Measurements from ENCODE around the gene KLHL35.
"Not testable (repeated sequence)": the region's sequence is repeated elsewhere in the genome, so short reads cannot be mapped to it uniquely, and the experiment has no call there.

The KLHL35 gene

DNA sequence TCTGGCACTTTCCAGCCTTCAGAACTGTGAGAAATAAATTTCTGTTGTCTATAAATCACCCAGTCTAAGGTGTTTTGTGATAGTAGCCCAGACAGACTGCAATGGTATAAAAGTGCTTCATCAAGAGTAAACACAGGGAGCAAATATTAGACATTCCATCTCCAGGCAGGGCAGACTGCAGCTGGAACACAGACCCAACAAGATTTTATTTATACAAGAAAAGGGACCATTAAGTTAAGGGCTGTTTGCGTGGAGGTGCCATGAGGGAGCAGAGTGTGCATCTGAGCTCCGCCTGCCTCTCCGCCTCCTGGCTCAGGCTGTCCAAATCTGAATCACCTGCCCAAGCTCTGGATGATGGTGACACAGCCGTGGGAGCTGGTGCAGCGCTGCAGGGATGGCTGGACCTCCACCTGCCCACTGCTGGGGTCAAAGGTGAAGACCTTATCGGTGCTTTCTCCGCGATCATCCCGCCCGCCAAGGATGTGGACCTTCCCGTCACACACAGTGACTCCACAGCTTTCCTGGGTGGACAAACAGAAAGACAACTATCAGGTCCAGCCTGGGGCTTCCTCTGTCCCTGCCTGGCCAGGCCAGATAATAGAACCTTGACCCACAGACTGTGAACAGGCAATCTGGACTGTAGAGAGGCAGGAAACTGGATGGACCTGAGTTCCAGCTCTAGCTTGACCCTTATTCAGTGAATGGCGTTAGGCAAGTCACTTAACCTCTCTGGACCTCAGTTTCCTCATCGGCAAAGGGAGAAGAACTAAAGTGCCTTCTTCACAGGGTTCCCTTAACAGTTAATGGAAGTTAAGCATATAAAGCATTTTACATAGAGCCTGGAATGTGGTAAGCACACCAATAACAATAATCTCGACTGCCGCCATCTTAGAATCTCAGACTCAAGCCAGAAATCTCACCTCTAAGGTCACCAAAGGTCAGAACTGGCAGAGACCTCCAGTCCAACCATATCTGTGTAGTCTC is 10.5 kb downstream of the KLHL35 start:
- no peak for DNase-seq

DNA sequence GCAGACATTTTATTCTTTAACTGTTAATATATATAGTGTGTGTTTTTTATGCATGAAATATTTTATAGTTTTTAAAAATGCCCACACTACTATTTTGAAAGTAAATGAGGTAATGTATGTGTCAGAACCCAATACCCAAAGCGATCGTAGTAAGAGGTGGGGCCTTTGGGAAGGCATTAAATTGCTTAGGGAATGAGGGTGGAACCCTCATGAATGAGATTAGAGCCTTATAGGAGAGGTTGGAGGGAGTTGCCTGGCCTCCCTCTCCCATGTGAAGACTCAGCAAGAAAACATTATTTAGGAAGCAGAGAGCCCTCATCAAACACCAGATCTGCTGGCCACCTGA is 11.1 kb downstream of the KLHL35 start:
- DNase-seq: no peak

DNA sequence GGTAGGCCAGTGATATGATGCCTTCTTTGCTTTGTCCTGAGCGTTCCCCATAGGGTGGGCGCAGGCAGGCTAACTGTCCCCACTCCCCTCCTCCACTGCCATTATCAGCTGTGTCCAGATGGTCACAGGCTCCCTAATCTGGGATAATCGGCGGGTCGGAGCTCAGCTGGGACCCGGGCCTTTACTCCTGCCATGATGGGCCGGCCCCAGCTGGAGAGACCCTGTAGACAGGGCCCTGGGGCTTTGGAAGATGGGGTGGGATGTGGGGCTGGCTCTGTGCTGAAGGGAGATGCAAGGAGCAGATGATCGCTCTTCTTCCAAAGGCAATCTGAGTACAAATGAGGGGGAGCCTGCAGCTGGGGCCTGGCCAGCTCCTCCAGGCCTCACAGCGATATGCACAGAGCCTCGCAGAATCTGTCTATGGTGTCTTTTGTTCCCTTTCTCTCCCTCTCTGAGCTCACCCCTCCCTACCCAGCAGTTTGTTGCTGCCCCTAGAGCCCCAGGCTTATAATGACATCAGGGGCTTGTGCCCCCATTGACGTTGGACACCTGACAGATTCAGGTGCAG is 11.9 kb downstream of the KLHL35 start:
- DNase-seq: no peak

DNA sequence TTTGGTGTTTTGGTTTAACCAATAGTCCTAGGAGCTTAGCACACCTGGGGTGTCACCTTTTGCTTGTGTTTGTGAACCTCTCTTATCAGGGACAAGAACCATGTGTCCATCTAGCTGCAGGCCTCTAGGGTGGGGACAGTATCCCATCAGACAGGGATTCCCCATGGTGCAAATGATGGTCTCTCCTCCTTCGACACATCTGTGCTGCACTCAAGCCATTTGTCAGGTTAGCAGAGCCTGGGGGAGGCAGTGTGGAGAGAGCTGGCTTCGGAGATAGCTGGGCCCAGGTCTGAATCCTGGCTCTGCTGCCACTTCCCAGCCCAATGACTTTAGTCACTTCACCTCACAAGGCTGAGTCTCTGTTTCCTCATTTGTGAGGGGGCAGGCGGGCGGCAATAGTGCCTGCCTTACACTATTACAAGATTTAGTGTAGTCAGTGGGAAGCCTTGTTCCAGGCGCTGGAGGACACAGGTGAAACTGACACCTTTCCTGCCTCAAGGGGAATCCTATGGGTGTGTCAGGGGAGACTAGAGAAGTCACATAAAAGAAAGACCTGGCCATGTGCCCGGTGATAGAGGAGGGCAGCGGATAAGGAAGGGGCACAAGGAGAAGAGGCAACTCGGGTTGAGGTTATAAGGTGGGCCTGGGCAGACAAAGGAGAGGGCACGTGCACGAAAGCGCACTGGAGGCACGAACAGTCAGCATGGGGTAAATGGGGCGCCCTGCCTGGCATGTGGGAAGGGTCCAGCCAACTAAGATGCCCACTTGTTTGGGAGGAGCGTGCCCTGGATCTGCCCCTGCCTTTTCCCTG is 12.6 kb downstream of the KLHL35 start:
- DNase-seq: no peak

DNA sequence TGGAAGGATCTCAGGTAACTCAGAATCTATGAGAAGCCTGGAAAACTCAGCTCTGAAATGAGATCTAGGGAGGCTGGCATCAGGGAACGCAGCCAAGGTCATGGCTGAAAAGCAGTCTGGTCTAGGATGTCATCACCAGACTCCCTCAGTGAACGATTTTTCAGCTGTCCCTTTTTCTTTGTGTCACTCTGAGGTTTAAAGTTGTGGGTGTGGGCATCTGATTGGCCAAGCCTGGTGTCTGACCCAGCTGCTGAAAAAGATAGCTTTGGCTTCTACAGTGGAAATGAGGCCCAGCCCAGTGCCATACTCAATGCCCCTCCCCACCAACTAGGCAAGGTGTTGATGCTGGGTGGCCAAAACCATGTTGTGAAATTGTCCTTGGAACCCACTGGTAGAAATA is 19.1 kb downstream of the KLHL35 start:
- no peak for DNase-seq

DNA sequence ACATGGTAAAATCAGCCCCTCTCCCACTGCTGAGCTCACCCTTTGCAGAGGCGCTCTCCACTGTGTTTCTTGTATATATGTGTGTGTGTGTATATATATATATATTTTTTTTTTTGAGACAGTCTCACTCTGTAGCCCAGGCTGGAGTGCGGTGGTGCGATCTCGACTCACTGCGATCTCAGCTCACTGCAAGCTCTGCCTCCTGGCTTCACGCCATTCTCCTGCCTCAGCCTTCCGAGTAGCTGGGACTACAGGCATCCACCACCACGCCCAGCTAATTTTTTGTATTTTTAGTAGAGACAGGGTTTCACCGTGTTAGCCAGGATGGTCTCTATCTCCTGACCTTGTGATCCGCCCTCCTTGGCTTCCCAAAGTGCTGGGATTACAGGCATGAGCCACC is 19.9 kb downstream of the KLHL35 start:
- DNase-seq: not testable (repeated sequence)

DNA sequence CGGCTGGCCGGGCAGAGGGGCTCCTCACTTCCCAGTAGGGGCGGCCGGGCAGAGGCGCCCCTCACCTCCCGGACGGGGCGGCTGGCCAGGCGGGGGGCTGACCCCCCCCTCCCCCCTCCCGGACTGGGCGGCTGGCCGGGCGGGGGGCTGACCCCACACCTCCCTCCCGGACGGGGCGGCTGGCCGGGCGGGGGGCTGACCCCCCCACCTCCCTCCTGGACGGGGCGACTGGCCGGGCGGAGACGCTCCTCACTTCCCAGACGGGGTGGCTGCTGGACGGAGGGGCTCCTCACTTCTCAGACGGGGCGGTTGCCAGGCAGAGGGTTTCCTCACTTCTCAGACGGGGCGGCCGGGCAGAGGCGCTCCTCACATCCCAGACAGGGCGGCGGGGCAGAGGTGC is 23.0 kb downstream of the KLHL35 start:
- not testable (repeated sequence) for DNase-seq

DNA sequence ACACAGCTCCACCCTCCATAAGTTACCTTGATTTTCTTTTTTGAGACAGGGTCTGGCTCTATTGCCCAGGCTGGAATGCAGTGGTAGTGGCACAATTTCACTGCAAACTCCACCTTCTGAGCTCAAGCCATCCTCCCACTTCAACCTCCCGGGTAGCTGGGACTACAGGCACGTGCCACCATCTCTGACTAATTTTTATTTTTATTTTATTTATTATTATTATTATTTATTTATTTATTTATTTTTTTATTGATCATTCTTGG is 24.1 kb downstream of the KLHL35 start:
- no peak for DNase-seq

DNA sequence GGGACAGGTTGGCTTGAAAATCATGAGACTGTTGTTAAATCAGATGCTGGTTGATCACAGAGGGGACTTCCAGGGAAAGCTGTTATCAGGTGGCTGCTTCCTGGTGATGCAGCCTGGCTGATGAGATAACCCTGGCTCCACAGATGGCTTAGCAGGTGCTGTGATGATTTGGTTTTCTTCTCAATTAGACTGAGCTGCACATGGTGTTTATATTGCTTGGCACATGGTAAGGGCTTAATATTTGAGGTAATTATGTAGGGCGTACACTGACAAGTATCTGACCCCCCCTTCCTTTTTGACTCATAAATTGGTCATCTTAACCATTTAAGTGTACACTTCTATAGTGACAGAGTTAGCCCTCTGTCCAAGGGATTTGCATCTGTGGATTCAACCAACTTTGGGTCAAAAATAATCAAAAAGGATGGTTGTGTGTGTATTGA is 26.6 kb downstream of the KLHL35 start:
- peak in 1 of 2 donors; percentile 28 for DNase-seq

DNA sequence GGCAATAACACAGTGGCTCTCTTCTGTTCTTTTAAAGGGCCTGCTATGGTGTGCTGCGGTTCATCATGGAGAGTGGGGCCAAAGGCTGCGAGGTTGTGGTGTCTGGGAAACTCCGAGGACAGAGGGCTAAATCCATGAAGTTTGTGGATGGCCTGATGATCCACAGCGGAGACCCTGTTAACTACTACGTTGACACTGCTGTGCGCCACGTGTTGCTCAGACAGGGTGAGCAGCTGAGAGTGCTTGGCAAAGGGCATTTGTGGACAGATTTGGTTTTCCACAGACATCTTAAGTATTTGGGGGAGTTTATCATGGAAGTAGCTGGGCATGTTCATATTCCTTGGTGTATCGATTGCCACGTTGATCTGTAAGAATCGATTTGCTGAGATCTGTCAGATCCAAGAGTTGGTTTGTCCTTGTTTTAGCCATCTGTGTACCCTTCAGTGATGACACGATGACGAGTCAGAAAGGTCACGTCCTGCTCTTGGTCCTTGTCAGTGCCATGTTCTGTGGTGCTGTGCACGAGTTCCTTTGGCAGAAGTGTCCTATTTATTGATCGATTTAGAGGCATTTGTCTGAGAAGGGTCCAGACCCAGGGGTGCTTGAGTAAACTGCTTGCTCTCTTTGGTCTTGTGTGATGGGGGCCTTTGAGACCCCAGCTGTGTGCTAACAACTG is 28.9 kb downstream of the KLHL35 start:
- no peak for DNase-seq

DNA sequence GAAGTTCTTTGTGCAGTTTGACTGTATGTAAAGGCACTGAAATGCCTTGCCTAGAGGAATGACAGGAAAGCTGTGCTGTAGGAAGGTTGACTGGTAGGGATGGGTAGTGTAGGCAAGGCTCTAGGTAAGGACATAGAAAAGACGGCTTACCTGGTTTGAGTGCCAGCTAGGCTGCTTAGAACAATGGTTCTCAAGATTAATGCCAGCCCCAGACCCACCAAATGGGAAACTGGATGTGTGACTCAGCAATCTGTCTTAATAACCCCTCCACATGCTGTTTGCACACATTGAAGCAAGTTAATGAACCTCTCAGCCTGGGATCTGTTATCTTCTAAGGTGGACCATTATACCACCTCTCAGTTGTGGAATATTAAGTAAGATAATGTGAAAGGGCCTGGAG is 30.0 kb downstream of the KLHL35 start:
- no peak for DNase-seq

DNA sequence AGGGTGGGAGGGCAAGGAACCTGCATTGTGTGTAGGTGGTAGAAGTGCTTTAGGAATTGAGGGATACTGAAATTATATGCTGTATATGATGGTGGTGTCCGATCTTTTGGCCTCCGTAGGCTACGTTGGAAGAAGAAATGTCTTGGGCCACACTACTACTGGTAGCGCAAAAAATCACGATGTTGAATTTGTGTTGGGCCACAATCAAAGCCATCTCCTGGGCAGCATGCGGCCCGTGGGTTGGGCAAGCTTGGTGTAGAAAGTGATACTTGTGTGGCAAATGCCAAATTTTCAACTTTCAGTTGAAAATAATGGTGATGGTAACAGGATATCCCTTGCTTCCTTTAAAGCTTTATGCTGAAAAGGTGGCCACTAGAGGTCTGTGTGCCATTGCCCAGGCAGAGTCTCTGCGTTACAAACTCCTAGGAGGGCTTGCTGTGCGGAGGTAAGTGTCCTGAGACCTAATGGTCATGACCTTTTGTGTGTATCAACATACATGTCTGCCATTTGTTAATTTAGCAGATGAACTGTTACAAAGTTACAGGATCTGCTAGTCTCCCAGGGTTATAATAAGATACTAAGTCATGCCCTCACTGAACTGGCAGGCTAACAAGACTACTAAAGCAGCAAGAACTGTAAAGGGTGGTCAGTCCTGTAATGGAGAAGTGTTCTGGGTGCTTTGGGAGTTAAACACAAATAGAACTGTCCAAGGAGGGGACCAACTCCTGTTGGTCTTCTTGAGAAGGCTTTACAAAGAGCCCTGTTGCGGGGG is 30.8 kb downstream of the KLHL35 start:
- no peak for DNase-seq

DNA sequence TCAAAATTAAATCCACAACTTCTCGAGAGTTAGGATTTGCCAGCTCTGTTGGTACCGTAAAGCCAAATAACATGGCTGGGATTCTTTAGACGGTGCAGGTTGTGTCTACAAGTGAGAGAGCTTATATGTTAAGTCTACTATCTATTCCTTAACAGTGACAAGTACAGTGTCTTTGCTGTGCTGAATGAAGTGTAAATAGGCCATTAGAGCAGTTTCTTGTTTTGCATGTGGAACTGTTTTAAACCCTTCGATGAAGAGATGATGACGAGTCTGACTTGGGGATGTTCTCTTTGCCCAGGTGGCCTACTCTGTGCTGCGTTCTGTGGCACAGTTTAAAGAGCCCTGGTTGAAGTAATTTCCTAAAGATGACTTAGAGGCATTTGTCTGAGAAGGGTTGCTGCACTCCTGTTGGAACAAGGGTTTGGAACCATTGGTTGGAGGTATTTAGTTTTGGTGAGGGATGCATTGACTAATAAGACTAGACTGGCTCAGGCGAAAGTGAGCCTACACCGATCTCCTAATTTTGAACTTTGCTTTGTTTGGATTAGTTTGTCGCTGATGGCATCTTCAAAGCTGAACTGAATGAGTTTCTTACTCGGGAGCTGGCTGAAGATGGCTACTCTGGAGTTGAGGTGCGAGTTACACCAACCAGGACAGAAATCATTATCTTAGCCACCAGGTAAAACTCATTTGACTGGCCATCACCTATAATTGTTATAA is 32.7 kb downstream of the KLHL35 start:
- peak in 1 of 2 donors; percentile 42 for DNase-seq

DNA sequence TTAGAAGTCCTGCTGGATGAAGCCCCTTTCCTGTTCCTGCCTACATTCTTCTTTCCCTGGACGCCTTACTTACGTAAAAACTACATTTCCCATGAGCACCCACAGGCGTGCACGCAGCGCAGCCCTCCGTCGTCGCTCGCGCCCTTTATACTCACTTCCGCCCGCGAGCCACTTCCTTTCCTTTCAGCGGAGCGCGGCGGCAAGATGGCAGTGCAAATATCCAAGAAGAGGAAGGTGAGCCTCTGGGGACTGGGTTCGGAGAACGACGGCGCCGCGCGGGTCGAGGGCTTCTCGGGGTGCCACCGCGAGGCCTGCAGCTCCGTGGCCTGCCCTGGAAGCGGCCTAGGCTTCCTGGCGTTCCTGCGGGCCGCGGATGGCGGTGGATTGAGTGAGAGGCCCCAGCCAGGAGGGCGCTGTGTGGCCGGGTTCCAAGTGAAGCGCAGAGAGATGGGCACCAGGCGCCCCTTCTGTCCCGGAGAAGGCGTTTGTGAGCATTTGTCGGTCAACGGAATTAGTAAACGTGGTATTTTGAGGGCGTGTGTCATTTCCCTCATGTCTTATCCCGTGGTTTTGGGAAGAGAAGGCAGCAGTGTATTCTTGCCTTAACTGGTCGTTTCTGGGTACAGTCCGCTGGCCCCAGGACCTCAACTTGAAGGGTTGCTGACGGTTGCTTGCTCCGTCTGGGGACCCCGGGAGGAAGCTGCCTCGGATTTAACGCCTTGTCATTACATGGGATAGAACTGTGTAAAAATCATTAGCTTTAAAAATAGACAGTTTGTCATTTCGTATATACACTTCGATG is 33.5 kb downstream of the KLHL35 start, which contains the start of gene RPS3:
TSS of gene RPS3 (plus strand) at position 175 of the 802 bp plus-strand sequence. CDS start at position 205, 30 bp downstream.
- peak; percentile 90 to 91 for DNase-seq

DNA sequence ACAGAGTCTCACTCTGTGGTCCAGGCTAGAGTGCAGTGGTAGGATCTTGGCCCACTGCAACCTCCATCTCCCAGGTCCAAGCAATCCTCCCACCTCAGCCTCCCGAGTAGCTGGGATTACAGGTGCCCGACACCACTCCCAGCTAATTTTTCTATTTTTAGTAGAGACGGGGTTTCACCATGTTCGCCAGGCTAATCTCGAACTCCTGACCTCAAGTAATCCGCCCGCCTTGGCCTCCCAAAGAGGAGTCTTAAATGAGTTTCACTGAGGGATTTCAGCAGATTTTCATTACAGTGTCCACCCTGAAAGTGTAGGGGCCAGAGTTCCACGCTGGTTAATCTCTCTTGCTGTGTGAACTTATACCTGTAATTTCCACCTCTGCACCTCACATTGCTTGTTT is 34.1 kb downstream of the KLHL35 start:
- no peak for DNase-seq

DNA sequence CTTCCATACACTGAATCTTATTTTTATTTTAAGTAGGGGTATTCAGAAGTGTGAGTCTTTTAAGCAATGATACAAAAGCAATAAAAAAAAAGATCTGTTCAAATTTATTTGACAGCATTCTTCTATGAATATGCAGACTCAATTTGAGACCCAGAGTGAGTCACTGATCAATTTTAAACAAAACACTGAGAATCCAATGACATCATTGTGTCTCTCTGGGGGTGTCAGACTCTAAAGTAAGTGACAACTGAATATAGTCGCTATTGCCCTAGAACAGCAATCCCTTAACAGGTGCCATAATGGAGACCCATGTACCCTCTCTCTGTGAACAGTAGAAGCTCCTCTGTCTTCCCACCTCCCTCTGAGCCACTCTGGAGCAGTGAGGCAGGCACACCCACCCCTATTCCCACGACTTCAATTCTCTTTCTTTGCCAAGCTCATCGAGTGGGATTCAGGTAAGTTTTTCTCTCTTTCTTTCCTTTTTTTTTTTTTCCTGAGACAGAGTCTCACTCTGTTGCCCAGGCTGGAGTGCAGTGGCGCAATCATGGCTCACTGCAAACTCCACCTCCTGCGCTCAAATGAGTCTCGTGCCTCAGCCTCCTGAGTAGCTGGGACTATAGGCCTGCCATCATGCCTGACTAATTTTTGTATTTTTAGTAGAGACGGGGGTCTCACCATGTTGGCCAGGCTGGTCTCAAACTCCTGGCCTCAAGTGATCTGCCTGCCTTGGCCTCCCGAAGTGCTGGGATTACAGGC is 38.7 kb downstream of the KLHL35 start:
- no peak for DNase-seq

DNA sequence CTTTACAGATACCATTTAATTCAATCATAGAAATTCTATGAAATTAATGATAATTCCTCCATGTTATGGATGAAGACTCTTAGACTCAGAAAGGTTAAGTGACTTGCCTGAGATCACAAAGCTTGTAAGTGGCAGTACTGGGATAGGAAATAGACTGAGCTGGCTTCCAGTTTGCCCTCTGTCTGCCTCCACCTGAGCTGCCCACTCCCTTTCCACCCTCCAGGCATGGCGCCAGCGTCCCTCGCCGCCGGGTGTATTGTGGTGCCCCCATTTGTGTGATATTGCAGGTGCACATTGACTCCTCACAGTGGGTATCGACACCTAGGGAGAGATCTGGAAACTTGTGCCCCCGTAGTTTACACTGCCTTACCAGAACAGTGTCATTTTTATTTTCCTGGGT is 43.1 kb downstream of the KLHL35 start:
- DNase-seq: no peak

DNA sequence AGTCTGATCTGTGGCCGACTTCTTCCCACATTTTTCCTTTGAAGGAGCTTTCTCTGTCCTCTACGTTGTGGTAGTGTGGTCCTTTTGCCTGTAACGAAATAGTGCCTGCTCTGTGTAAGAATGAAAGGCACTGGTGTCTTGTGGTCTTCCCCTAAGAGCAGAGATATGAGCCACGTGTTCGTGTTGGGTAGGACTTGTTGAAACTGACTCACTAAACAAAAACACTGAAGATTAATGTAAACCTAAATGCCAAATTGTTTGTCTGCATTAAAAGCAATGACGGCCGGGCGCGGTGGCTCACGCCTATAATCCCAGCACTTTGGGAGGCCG is 43.8 kb downstream of the KLHL35 start:
- DNase-seq: no peak

DNA sequence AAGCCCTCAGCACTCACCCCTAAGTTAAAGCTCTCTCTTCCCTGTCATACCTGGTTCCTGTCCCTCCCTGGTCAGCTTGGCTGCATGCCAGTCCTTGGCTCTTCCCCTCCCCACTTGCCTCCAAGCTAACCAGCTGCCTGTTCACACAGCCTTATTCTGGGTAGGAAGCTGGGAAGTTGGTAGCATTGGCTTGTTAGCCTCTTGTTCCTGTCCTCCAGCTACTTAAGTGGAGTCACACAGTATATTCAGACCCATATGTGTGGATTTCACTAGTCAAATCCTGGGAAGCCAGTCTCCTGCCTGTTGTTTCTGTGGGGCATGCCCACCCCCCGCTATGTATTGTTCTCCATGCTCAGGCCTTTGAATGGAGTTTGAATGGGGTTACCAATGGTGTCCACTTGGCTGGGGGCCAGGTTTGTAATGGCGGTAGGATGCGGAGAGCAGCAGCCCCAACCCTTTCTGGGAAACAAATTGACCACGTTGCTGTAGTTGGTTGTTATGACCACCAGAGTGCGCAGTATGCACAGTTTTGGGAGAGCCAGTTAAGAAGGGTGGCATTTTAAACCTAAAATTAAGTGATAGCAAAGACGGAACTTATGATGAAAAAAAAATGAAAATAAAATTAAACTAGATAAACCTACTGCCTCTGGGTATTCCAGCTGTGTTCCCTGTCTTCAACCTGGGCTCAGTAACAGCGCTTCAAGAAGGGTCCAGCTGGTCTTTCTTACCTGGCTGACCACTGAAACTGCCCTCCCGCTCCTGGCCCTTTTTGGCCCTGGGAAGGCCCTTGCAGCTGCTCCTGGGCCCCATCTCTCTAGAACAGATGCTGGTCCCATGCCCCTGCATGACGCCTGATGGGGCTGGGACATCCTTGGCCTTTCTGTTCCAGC is 44.4 kb downstream of the KLHL35 start:
- DNase-seq: peak; percentile 81 to 85
